ENCODE results near the gene HECTD4. TPM values are rescaled to one million over a fixed set of nuclear protein-coding genes. Genes with fewer than 3 reads are reported as not detected.

HECTD4 gene
- 29.9 and 36.9 TPM in 2 replicates for total RNA-seq (2014; rRNA removed; shearing (Covaris generic))
- 21.7 and 25.7 TPM in 2 replicates for polyA plus RNA-seq (2016; fragmentation: Nextera tagmentation; extraction: Ambion mirVana)
- long read RNA-seq, partial matches to known transcripts, result 1 of 3 reads
- long read RNA-seq, other reads (novel, unspliced or antisense), result 2 of 3 reads

- H3K79me2 ChIP-seq (replicated peaks; ENCODE audit: insufficient read depth), result peaks cover 40% of the 10 kb centered on the region
- peak; percentile 8; the same call in 1 of the 2 replicates for TF ChIP-seq CREB1 (CRISPR knock-in tag; IDR thresholded peaks at IDR 0.05; ENCODE audit: low read depth)
- TF ChIP-seq, protein P1, sequence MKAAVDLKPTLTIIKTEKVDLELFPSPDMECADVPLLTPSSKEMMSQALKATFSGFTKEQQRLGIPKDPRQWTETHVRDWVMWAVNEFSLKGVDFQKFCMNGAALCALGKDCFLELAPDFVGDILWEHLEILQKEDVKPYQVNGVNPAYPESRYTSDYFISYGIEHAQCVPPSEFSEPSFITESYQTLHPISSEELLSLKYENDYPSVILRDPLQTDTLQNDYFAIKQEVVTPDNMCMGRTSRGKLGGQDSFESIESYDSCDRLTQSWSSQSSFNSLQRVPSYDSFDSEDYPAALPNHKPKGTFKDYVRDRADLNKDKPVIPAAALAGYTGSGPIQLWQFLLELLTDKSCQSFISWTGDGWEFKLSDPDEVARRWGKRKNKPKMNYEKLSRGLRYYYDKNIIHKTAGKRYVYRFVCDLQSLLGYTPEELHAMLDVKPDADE (IDR thresholded peaks at IDR 0.05), result 0 out of 2 replicates have a peak, but pooled peaks have one; percentile 36
- TF ChIP-seq EZH2phosphoT487 (IDR thresholded peaks at IDR 0.05; ENCODE audit: unreplicated experiment), result no peak
- no peak for TF ChIP-seq ZNF114 (CRISPR knock-in tag; IDR thresholded peaks at IDR 0.05)
- peak; percentile 80 for TF ChIP-seq POLR2AphosphoS5 (IDR thresholded peaks at IDR 0.05; ENCODE audit: low read depth)
- TF ChIP-seq EZH2 (IDR thresholded peaks at IDR 0.05; ENCODE audit: low read depth, unreplicated experiment), result no peak
- TF ChIP-seq ZNF462 (CRISPR knock-in tag; IDR thresholded peaks at IDR 0.05), result no peak
- TF ChIP-seq JUNB (IDR thresholded peaks at IDR 0.05; ENCODE audit: unreplicated experiment), result no peak
- TF ChIP-seq STAT1 (IDR thresholded peaks at IDR 0.05; ENCODE audit: unreplicated experiment), result no peak
- TF ChIP-seq CTCF (conservative IDR thresholded peaks at IDR 0.05; ENCODE audit: low read depth in 2 of 2), result no peak
- no peak for TF ChIP-seq NANOG (IDR thresholded peaks at IDR 0.05; ENCODE audit: borderline replicate concordance)
- H3K4me1 ChIP-seq (ENCODE audit: insufficient read depth), result peaks cover 5% of the 10 kb centered on the region; the same call in 1 of the 2 replicates
- H2AFZ ChIP-seq, result peak within 1 kb of the TSS; percentile 100
- 0 out of 2 replicates have a peak within 1 kb of the TSS, but pooled peaks have one; percentile 74 for H3K27ac ChIP-seq (ENCODE audit: low read depth)
- peaks cover 2% of the 10 kb centered on the region for H3K27me3 Mint-ChIP-seq (ENCODE audit: insufficient read depth, low read depth, poor library complexity)
- H3K36me3 Mint-ChIP-seq (ENCODE audit: low read depth), result no peaks in the 10 kb centered on the region; the same call in 2 of the 3 replicates
- DNase-seq (ENCODE audit: low spot score) (peak; percentile 97), ATAC-seq (peak; percentile 90)
- H3K4me1 Mint-ChIP-seq, result peaks cover 19% of the 10 kb centered on the region
- H3K4me3 ChIP-seq, result peak within 1 kb of the TSS; percentile 92
- H3K9me3 Mint-ChIP-seq, result no peaks in the 10 kb centered on the region
- no peaks in the 10 kb centered on the region for H3K9me2 ChIP-seq (ENCODE audit: insufficient read depth)
- H3K27me3 ChIP-seq (ENCODE audit: insufficient read depth), result no peaks in the 10 kb centered on the region
- peaks cover 12% of the 10 kb centered on the region; the same call in 1 of the 2 replicates for H4K20me1 ChIP-seq (replicated peaks; ENCODE audit: insufficient read depth)
- peak within 1 kb of the TSS; percentile 91 for H3K4me3 Mint-ChIP-seq
- H3K4me2 ChIP-seq, result peak within 1 kb of the TSS; percentile 95
- H3F3A ChIP-seq (replicated peaks; ENCODE audit: low read depth), result peaks cover 3% of the 10 kb centered on the region; the same call in 1 of the 2 replicates
- H3K36me3 ChIP-seq (ENCODE audit: insufficient read depth), result no peaks in the 10 kb centered on the region
- peak within 1 kb of the TSS; percentile 58 for H3K27ac Mint-ChIP-seq
Observed at GRCh38 chr12:112381883-112382796, at the start of gene HECTD4. Gene HECTD4, minus strand, starts transcription at chr12:112382431. Its CDS starts 303 bp downstream, at chr12:112382128.

All from GM23338 (cell line).